HCT116 (cell line): Measurements from ENCODE around the gene BRAT1. TPM values are rescaled to one million over a fixed set of nuclear protein-coding genes. Genes with fewer than 3 reads are reported as not detected.

ENCODE experiments used
- ATAC-seq: fragments of 200-7000 bp; cut with Tn5 transposase; 2 replicates; pipeline ENCODE4 v1.9.1; 2020; ENCODE audit warnings: mild to moderate bottlenecking, moderate library complexity
- BruUV-seq: library from RNA; stranded (reverse); fragments of 400-500 nt; replicated peaks from 2 replicates; lab custom pipeline; 2021; lab: Mats Ljungman, UMichigan
- CTCF ChIA-PET: fragments of 300-600 bp; sonication (Branson Sonifier 250); formaldehyde crosslinking; loops from one replicate; lab custom pipeline; 2021; ENCODE audit warnings: antibody characterized with exemption; lab: Charles Lee
- POLR2A ChIA-PET: fragments of 300-600, 350-600 bp; sonication (Branson Sonifier 250); formaldehyde crosslinking; loops from one replicate; lab custom pipeline; 2021; ENCODE audit warnings: antibody characterized with exemption; lab: Charles Lee
- RAD21 ChIA-PET, 2 experiments: fragments of 300-600 bp; sonication (Branson Sonifier 250); formaldehyde crosslinking; loops; one replicate each; lab custom pipeline; 2023; ENCODE audit warnings: low total read pairs in 2 of 2; ENCODE audit not compliant: uncharacterized antibody in 2 of 2, unreplicated experiment in 2 of 2, low non-redundant PET in 1 of 2; lab: Charles Lee
- DNase-seq: peaks from one replicate; pipeline ENCODE4 v3.0.0-alpha.2; 2010; ENCODE audit warnings: low read depth, low spot score
- H2AFZ ChIP-seq: fragments of 200-600 bp; shearing (Covaris generic), sonication (generic); 2 replicates; pipeline ENCODE4 v1.6.1; 2017; ENCODE audit warnings: low read depth, mixed run types, mixed read lengths, antibody characterized with exemption, low read length; ENCODE audit not compliant: poor library complexity, severe bottlenecking
- H3K27ac ChIP-seq: 2 replicates; pipeline ENCODE4 v1.5.1; 2012; ENCODE audit warnings: low read depth, low read length
- H3K27me3 ChIP-seq: fragments of 200-600 bp; sonication (generic); 2 replicates; pipeline ENCODE4 v1.6.1; 2016; ENCODE audit warnings: mixed run types, low read length, mixed read lengths; ENCODE audit not compliant: insufficient read depth
- H3K36me3 ChIP-seq, 2 experiments: fragments of 200-500 bp in 1 of 2; fragments of 200-600 bp in 1 of 2; sonication (Bioruptor generic) in 1 of 2; sonication (generic) in 1 of 2; 2 replicates each; pipeline versions ENCODE4 v1.5.1 to v1.6.1; 2014 to 2016; ENCODE audit warnings: low read length in 2 of 2, inconsistent platforms in 1 of 2, mixed read lengths in 1 of 2, mixed run types in 1 of 2; ENCODE audit not compliant: insufficient read depth in 2 of 2, control insufficient read depth in 1 of 2
- H3K4me1 ChIP-seq, 2 experiments: fragments of 200-600 bp in 1 of 2; sonication (generic) in 1 of 2; 2 replicates each; pipeline versions ENCODE4 v1.5.1 to v1.6.1; 2012 to 2017; ENCODE audit warnings: low read length in 2 of 2, inconsistent platforms in 1 of 2, mild to moderate bottlenecking in 1 of 2, mixed read lengths in 1 of 2, mixed run types in 1 of 2, moderate library complexity in 1 of 2; ENCODE audit not compliant: insufficient read depth in 2 of 2, control insufficient read depth in 1 of 2
- H3K4me2 ChIP-seq: fragments of 200-600 bp; sonication (generic); 2 replicates; pipeline ENCODE4 v1.6.1; 2017; ENCODE audit warnings: mixed run types, low read length, mixed read lengths
- H3K4me3 ChIP-seq, 2 experiments: fragments of 200-600 bp in 1 of 2; sonication (generic) in 1 of 2; replicated peaks in 1 of 2; 2 replicates each; pipeline ENCODE4 v1.5.1; 2011 to 2016; ENCODE audit warnings: low read length in 2 of 2, control low read depth in 1 of 2, low read depth in 1 of 2, mild to moderate bottlenecking in 1 of 2, mixed read lengths in 1 of 2, mixed run types in 1 of 2
- H3K79me2 ChIP-seq: fragments of 200-600 bp; sonication (generic); 2 replicates; pipeline ENCODE4 v1.6.1; 2017; ENCODE audit warnings: mild to moderate bottlenecking, mixed run types, low read length, moderate library complexity, mixed read lengths; ENCODE audit not compliant: insufficient read depth
- H3K9ac ChIP-seq: fragments of 200-600 bp; sonication (generic); 2 replicates; pipeline ENCODE4 v1.6.1; 2016; ENCODE audit warnings: low read length, mixed read lengths
- H3K9me2 ChIP-seq: fragments of 200-600 bp; sonication (generic), shearing (Covaris generic); 2 replicates; pipeline ENCODE4 v1.6.1; 2017; ENCODE audit warnings: mixed run types, mild to moderate bottlenecking, moderate library complexity; ENCODE audit not compliant: insufficient read depth
- H3K9me3 ChIP-seq, 2 experiments: fragments of 200-500 bp in 1 of 2; fragments of 200-600 bp in 1 of 2; sonication (Bioruptor generic) in 1 of 2; sonication (generic) in 1 of 2; 2 replicates each; pipeline ENCODE4 v1.6.1; 2014 to 2017; ENCODE audit warnings: low read length in 2 of 2, mixed read lengths in 2 of 2, inconsistent platforms in 1 of 2, low read depth in 1 of 2, mild to moderate bottlenecking in 1 of 2, mixed run types in 1 of 2, moderate library complexity in 1 of 2; ENCODE audit not compliant: control insufficient read depth in 1 of 2, insufficient read depth in 1 of 2
- H4K20me1 ChIP-seq: fragments of 200-600 bp; sonication (generic), shearing (Covaris generic); 2 replicates; pipeline ENCODE4 v1.6.1; 2017; ENCODE audit warnings: mixed run types, mild to moderate bottlenecking, moderate library complexity; ENCODE audit not compliant: insufficient read depth
- CBX3 ChIP-seq: IDR thresholded peaks from 2 replicates; pipeline ENCODE4 v1.6.1; 2012; ENCODE audit warnings: low read depth
- CEBPB ChIP-seq: IDR thresholded peaks from 2 replicates; pipeline ENCODE4 v1.6.1; 2012; ENCODE audit warnings: low read depth
- EZH2 ChIP-seq: fragments of 200-600 bp; sonication (generic); IDR thresholded peaks from 2 replicates; pipeline ENCODE4 v1.6.1; 2017; ENCODE audit warnings: antibody characterized with exemption, mixed run types
- SIN3A ChIP-seq: IDR thresholded peaks from 2 replicates; pipeline ENCODE4 v1.6.1; 2012; ENCODE audit warnings: low read depth
- SRF ChIP-seq: IDR thresholded peaks from 2 replicates; pipeline ENCODE4 v1.6.1; 2012; ENCODE audit warnings: low read depth
- TCF7L2 ChIP-seq: IDR thresholded peaks from 2 replicates; pipeline ENCODE4 v1.7.0; 2011; ENCODE audit warnings: borderline replicate concordance, inconsistent platforms; ENCODE audit not compliant: insufficient read depth, insufficient read length; ENCODE audit errors: extremely low read depth
- YY1 ChIP-seq: IDR thresholded peaks from 2 replicates; pipeline ENCODE4 v1.6.1; 2011; ENCODE audit warnings: low read length, low read depth, moderate library complexity, mild to moderate bottlenecking; ENCODE audit not compliant: insufficient replicate concordance; ENCODE audit errors: extremely low read depth
- ZFX ChIP-seq: fragments of 450-650 bp; IDR thresholded peaks from 2 replicates; pipeline ENCODE4 v1.6.1; 2017
- ZNF274 ChIP-seq: fragments of 200-500 bp; sonication (Bioruptor generic); IDR thresholded peaks from 2 replicates; pipeline ENCODE4 v1.6.1; 2014; ENCODE audit warnings: mild to moderate bottlenecking, low read depth, low read length, inconsistent platforms
- intact Hi-C: fragments of 100-400 bp; cut with micrococcal nuclease; formaldehyde crosslinking; loops from 2 replicates; pipeline ENCODE4 v1.10.0; 2022
- total RNA-seq: library from RNA; stranded (reverse); gene quantifications from one replicate; pipeline ENCODE4 v1.2.1, GENCODE V29; 2021; ENCODE audit not compliant: unreplicated experiment

The BRAT1 gene
- total RNA-seq, 1 experiment from 2014 or later, result 47.6 TPM

DNA sequence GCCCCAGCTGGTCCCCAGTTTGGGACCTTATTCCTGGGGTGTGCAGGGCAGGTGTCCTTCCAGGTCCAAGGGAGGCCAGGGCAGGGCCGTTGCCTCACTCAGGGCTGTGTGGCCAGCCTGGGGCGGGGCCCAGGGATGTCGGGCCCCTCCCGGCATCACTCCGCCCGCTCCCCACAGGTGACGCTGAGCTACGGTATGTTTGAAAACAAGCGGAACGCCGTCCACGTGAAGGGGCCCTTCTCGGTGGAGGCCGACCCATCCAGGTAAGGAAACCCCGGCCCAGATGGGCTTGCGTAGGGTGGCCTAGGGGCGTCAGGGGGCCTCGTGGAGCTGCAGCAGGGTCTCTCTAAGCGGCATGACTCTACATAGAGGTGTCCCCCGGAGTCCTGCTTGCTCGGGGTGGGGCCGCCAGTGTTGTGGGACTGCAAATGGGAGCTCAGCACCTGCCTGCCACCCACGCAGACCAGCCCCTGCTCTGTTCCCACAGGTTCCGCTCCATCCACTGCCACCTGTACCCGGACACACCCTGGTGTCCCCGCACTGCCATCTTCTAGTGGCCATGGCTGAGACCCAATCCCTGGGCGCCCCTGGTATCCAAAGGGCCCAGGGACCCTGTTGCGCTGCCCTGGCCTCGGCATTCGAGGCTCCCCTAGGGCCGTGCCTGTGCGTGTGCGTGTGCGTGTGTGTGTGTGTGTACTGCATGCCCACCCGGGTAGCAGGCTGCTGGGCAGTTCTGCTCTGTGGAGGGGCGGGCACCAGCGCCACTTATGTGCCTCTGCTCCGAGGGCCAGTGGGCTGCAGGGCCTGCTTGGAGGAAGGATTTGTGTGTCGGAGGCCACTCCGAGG lies 28.4 kb downstream of the BRAT1 start (continued):
- TF ChIP-seq TCF7L2 (no peak), CEBPB (no peak), CBX3 (no peak)

DNA sequence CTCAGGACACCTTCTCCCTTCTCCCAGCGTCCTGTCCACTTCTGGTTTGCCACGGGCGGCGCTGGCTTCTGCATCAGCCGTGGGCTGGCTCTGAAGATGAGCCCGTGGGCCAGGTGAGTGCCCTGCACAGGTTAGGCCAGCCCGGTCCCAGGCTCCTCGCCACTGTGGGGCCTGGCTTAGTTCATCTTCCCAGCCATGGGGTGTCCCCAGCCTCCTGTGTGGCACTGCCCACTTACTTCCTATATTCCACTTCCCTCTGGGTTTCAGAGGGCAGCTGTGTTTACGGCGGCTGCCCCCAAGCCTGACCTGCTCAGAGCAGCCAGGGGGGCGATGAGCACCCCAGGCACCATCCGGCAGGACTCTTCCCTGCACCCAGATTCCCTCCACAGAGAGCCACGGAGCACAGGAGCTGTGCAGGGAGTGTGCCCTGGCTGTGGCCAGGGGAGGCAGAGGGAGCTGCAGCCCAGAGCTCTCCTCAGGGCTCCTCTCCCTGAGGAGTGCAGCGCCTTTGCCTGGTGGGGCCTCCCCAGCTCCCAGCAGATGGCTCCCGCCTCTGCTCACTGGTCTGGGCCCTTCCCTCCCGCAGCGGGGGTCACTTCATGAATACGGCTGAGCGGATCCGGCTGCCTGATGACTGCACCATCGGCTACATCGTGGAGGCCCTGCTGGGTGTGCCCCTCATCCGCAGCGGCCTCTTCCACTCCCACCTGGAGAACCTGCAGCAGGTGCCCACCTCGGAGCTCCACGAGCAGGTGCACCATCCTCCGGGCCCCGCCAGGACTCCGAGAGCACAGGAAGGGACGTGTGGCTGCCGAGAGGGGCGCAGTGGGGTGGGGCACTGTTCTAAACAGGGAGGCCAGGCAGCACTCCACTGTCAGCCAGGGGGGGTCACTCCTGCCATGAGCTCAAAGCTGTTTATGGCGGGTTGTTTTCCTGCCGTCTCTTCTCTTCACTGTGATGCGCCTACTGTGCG lies 29.4 kb downstream of the BRAT1 start:
- H2AFZ ChIP-seq, result no peak overlapping the region
- no peaks in the 10 kb centered on the region for H3K9me2 ChIP-seq
- 0 out of 2 replicates have a peak, but pooled peaks cover 6% of the 10 kb centered on the region for H3K79me2 ChIP-seq
- intact Hi-C loops, result no loop called here
- H3K9me3 ChIP-seq, result no peaks in the 10 kb centered on the region
- H3K4me3 ChIP-seq, result no peak overlapping the region
- no peak for ATAC-seq
- no peaks in the 10 kb centered on the region for H3K36me3 ChIP-seq
- DNase-seq, result no peak
- H3K4me2 ChIP-seq, result no peak overlapping the region
- no peak for TF ChIP-seq ZFX
- TF ChIP-seq EZH2, result no peak
- TF ChIP-seq ZNF274, result no peak
- TF ChIP-seq SIN3A, result no peak
- no peak for TF ChIP-seq YY1
- TF ChIP-seq SRF, result no peak
- H4K20me1 ChIP-seq, result no peaks in the 10 kb centered on the region
- no peaks in the 10 kb centered on the region for H3K27me3 ChIP-seq
- RAD21 ChIA-PET, result no interaction called here
- H3K9ac ChIP-seq, result no peak overlapping the region
- no TSS peak for BruUV-seq
- peaks cover 75 to 86% of the 10 kb centered on the region in 2 experiments for H3K4me1 ChIP-seq
- H3K27ac ChIP-seq, result no peak overlapping the region; the same call in 1 of the 2 replicates
- CTCF ChIA-PET, result interaction anchor here (1.1 kb wide), 1 partner anchor 74 kb away, joined by 3 read pairs; no protein-coding TSS in a partner anchor
- POLR2A ChIA-PET, result no interaction called here
